ENCODE results near the gene CASZ1.

Gene CASZ1

DNA sequence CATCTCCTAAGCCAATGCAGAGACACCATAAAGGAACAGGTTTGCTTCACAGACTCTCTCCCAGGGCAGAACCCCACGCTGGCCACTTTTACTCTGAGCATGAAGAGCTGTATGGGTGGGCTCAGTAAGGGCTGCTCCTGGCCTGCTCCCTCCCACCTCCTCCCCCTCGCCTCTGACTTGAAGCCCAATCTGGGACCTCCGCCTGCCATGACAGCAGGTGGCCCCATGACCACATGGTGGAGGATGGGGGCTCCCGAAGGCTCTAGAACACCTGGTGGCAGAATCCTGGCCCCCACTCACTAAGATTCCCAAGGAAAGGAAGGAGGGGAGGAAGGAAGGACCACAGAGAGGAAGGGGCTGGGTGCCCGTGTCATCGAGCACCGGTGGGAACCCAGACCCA is 23.7 kb downstream of the CASZ1 start:
- H3K4me1 ChIP-seq (ENCODE audit: insufficient read depth, insufficient read length), result peaks cover 3% of the 10 kb centered on the region
- DNase-seq (ENCODE audit: low read depth, low spot score), result no peak
- H3K27me3 ChIP-seq (ENCODE audit: insufficient read depth, insufficient read length), result no peaks in the 10 kb centered on the region
- no peaks in the 10 kb centered on the region for H3K36me3 ChIP-seq (ENCODE audit: insufficient read depth, insufficient read length, low read length)
- H3K9ac ChIP-seq (ENCODE audit: insufficient read length, low read depth), result no peak overlapping the region
- no peak for TF ChIP-seq YY1 (IDR thresholded peaks at IDR 0.05; ENCODE audit: insufficient read depth, insufficient read length)
- no peak for TF ChIP-seq SUZ12 (IDR thresholded peaks at IDR 0.05; ENCODE audit: extremely low read depth, insufficient read depth, insufficient read length)
- no peak for TF ChIP-seq ZNF274 (IDR thresholded peaks at IDR 0.05; ENCODE audit: low read depth, low read length)
- no peaks in the 10 kb centered on the region for H3K9me3 ChIP-seq (ENCODE audit: insufficient read depth, low read length)
- no peak overlapping the region for H3K4me3 ChIP-seq (ENCODE audit: insufficient read length, low read depth)

DNA sequence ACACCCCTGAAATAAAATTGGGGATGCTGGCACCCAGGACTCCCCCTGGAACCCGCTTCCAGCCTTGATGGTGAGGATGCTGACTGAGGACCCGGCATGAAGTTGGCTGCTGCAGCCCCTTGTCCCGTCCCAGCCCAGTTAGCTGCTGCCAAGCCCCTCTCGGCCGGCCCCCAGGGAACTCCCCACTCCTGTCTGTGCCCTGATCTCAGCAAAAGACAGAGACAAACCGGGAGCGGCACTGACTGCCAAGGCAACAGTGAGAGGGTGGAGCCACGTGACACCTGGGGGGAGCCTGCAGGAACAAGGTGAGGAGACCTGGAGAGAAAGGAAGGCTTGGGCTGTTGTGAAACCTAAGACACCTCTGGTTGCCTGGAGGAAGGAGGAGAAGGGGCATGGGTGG is 24.7 kb downstream of the CASZ1 start:
- Histone ChIP-seq H3K4me3 (ENCODE audit: insufficient read length, low read depth) (no peak overlapping the region), H3K9ac (ENCODE audit: insufficient read length, low read depth) (no peak overlapping the region), H3K27me3 (ENCODE audit: insufficient read depth, insufficient read length) (no peaks in the 10 kb centered on the region), H3K36me3 (ENCODE audit: insufficient read depth, insufficient read length, low read length) (no peaks in the 10 kb centered on the region), H3K4me1 (ENCODE audit: insufficient read depth, insufficient read length) (peaks cover 3% of the 10 kb centered on the region), H3K9me3 (ENCODE audit: insufficient read depth, low read length) (no peaks in the 10 kb centered on the region)
- DNase-seq (ENCODE audit: low read depth, low spot score), result no peak
- TF ChIP-seq SUZ12 (IDR thresholded peaks at IDR 0.05; ENCODE audit: extremely low read depth, insufficient read depth, insufficient read length), result no peak
- no peak for TF ChIP-seq ZNF274 (IDR thresholded peaks at IDR 0.05; ENCODE audit: low read depth, low read length)
- TF ChIP-seq YY1 (IDR thresholded peaks at IDR 0.05; ENCODE audit: insufficient read depth, insufficient read length), result no peak

DNA sequence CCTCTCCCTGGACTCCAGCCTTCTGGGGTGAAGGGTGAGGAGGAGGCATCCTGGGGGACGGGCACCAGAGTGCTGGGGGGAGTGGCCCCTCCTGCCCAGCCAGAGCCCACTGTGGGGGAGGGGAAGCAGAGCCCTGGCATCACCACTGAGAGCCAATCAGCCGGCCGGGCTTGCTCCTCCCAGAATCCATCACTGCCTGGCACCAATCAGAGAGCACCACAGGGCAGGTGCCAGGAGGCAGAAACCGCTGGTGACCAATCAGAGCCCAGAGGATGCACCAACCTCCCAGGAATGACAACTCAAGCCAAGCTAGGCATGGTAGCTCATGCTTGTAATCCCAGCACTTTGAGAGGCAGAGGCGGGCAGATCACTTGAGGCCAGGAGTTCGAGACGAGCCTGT is 27.9 kb downstream of the CASZ1 start:
- no peak for DNase-seq (ENCODE audit: low read depth, low spot score)
- Histone ChIP-seq H3K9me3 (ENCODE audit: insufficient read depth, low read length) (no peaks in the 10 kb centered on the region), H3K4me1 (ENCODE audit: insufficient read depth, insufficient read length) (peaks cover 9% of the 10 kb centered on the region), H3K9ac (ENCODE audit: insufficient read length, low read depth) (no peak overlapping the region), H3K36me3 (ENCODE audit: insufficient read depth, insufficient read length, low read length) (no peaks in the 10 kb centered on the region), H3K4me3 (ENCODE audit: insufficient read length, low read depth) (no peak overlapping the region), H3K27me3 (ENCODE audit: insufficient read depth, insufficient read length) (no peaks in the 10 kb centered on the region)
- TF ChIP-seq YY1 (IDR thresholded peaks at IDR 0.05; ENCODE audit: insufficient read depth, insufficient read length) (no peak), ZNF274 (IDR thresholded peaks at IDR 0.05; ENCODE audit: low read depth, low read length) (no peak), SUZ12 (IDR thresholded peaks at IDR 0.05; ENCODE audit: extremely low read depth, insufficient read depth, insufficient read length) (no peak)

DNA sequence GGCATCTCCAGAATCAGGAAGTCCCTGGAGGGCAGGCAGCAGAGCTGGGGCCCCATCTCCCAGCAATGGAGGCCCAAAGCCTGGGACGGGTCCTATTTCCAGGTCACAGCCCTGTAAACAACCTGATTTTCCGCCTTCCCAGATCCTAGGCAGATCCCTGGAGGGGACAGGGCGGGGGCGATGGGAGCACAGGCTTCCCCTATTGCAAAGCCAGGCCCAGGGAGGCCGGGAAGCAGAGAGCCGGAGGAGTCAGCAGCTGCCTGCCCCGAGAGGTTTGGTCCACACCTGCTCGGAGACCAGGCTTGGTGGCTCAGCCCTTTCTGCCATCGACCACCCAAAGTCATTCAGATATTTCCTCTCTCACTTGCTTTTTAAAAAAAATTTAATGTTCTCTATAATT is 29.2 kb downstream of the CASZ1 start:
- DNase-seq (ENCODE audit: low read depth, low spot score), result no peak
- Histone ChIP-seq H3K9ac (ENCODE audit: insufficient read length, low read depth) (no peak overlapping the region), H3K4me1 (ENCODE audit: insufficient read depth, insufficient read length) (peaks cover 9% of the 10 kb centered on the region), H3K9me3 (ENCODE audit: insufficient read depth, low read length) (no peaks in the 10 kb centered on the region), H3K36me3 (ENCODE audit: insufficient read depth, insufficient read length, low read length) (no peaks in the 10 kb centered on the region), H3K4me3 (ENCODE audit: insufficient read length, low read depth) (no peak overlapping the region), H3K27me3 (ENCODE audit: insufficient read depth, insufficient read length) (no peaks in the 10 kb centered on the region)
- TF ChIP-seq YY1 (IDR thresholded peaks at IDR 0.05; ENCODE audit: insufficient read depth, insufficient read length), result no peak
- no peak for TF ChIP-seq ZNF274 (IDR thresholded peaks at IDR 0.05; ENCODE audit: low read depth, low read length)
- no peak for TF ChIP-seq SUZ12 (IDR thresholded peaks at IDR 0.05; ENCODE audit: extremely low read depth, insufficient read depth, insufficient read length)

DNA sequence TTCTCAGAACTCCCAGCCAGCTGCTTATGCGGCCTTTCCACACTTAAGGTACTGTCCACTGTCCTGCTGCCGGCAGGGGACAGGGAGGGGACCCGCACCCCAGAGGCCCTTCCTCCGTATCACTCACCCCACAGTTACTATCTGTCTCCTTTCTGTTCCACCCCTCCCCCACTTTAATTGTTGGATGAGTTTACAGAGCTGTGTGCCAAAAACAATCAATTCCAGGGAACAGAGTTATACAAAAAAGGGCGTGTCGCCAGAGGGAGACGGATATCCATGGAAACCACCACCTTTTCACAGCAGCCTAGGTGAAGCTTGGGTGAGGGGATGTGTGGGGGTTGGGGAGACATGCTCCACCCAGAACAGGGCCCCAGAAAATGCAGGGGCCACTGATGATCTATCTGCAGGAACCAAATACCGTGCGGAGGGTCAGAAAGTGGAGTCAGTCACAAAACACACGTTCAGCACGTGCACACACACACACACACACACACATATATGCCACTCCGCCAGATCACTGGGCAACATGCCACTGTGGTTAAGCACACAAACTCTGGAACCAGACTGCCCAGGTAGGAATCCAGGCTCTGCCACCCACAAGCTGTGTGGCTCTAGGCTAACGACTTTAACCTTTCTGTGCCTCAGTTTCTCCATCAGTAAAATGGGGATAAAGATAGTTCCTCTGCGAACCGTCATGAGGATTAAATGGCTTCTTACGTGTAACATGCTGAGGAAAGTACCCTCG is 30.5 kb downstream of the CASZ1 start:
- Histone ChIP-seq H3K4me1 (ENCODE audit: insufficient read depth, insufficient read length) (peaks cover 5% of the 10 kb centered on the region), H3K36me3 (ENCODE audit: insufficient read depth, insufficient read length, low read length) (no peaks in the 10 kb centered on the region), H3K9ac (ENCODE audit: insufficient read length, low read depth) (no peak overlapping the region), H3K4me3 (ENCODE audit: insufficient read length, low read depth) (no peak overlapping the region), H3K27me3 (ENCODE audit: insufficient read depth, insufficient read length) (no peaks in the 10 kb centered on the region), H3K9me3 (ENCODE audit: insufficient read depth, low read length) (no peaks in the 10 kb centered on the region)
- TF ChIP-seq YY1 (IDR thresholded peaks at IDR 0.05; ENCODE audit: insufficient read depth, insufficient read length), result no peak
- TF ChIP-seq SUZ12 (IDR thresholded peaks at IDR 0.05; ENCODE audit: extremely low read depth, insufficient read depth, insufficient read length), result no peak
- TF ChIP-seq ZNF274 (IDR thresholded peaks at IDR 0.05; ENCODE audit: low read depth, low read length), result no peak
- no peak for DNase-seq (ENCODE audit: low read depth, low spot score)

DNA sequence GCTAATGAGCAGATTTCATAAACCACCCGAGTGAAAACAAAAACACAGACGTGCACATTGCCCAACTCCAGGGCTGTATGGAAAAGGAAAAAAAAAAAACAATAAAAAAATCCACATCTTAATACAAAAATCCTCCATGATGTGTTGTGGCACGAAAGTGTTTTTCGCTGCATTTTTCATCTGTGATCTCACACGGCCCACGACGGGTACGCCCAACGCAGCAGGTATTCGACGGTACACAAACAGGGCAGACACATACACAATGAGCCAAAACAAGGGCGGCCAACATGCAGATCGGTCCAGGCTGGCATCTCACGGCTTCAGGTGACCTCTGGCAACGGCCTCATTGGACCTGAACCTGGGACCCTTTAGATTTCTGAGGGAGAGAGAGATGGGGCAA is 31.1 kb downstream of the CASZ1 start:
- Histone ChIP-seq H3K36me3 (ENCODE audit: insufficient read depth, insufficient read length, low read length) (no peaks in the 10 kb centered on the region), H3K4me3 (ENCODE audit: insufficient read length, low read depth) (no peak overlapping the region), H3K27me3 (ENCODE audit: insufficient read depth, insufficient read length) (no peaks in the 10 kb centered on the region), H3K4me1 (ENCODE audit: insufficient read depth, insufficient read length) (peaks cover 5% of the 10 kb centered on the region), H3K9ac (ENCODE audit: insufficient read length, low read depth) (no peak overlapping the region), H3K9me3 (ENCODE audit: insufficient read depth, low read length) (no peaks in the 10 kb centered on the region)
- no peak for DNase-seq (ENCODE audit: low read depth, low spot score)
- TF ChIP-seq ZNF274 (IDR thresholded peaks at IDR 0.05; ENCODE audit: low read depth, low read length), result no peak
- no peak for TF ChIP-seq YY1 (IDR thresholded peaks at IDR 0.05; ENCODE audit: insufficient read depth, insufficient read length)
- no peak for TF ChIP-seq SUZ12 (IDR thresholded peaks at IDR 0.05; ENCODE audit: extremely low read depth, insufficient read depth, insufficient read length)

DNA sequence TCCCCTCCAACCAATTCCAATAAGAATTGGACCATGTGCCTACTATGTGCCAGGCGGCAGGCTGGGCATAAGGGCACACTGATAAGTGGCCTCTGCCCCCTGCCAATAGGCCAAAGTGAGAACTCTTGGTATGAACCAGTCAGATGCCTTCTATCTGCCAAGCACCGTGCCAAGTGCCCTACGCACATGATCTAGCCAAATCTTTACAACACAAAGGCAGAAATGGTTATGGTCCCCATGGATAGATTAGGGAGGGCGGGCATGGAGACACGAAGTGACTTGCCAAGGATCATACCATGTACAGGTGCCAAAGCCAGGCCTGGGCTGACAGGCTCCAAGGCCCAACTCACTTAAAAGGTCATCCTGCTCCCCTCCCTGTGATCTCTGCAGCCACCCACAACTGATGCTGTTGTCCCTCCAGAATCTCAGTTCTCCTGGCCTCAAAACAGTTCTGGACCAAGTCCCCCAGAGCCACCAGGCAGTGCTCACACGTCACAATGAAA is 32.1 kb downstream of the CASZ1 start:
- no peak for TF ChIP-seq YY1 (IDR thresholded peaks at IDR 0.05; ENCODE audit: insufficient read depth, insufficient read length)
- no peaks in the 10 kb centered on the region for H3K27me3 ChIP-seq (ENCODE audit: insufficient read depth, insufficient read length)
- H3K4me1 ChIP-seq (ENCODE audit: insufficient read depth, insufficient read length), result peaks cover 10% of the 10 kb centered on the region
- no peaks in the 10 kb centered on the region for H3K36me3 ChIP-seq (ENCODE audit: insufficient read depth, insufficient read length, low read length)
- DNase-seq (ENCODE audit: low read depth, low spot score), result no peak
- H3K9ac ChIP-seq (ENCODE audit: insufficient read length, low read depth), result no peak overlapping the region
- H3K4me3 ChIP-seq (ENCODE audit: insufficient read length, low read depth), result no peak overlapping the region
- no peaks in the 10 kb centered on the region for H3K9me3 ChIP-seq (ENCODE audit: insufficient read depth, low read length)
